Body of pancreas (tissue), 4 donors: ENCODE results near the gene PIEZO1. TPM values are rescaled to one million over a fixed set of nuclear protein-coding genes. Genes with fewer than 3 reads are reported as not detected.

Experiments
- ATAC-seq: fragments of 150-250 bp; one replicate; pipeline ENCODE4 v1.9.1; 2016
- DNase-seq, 4 donors: peaks; one replicate each; pipeline ENCODE4 v3.0.0-alpha.2; 2019
- H3K27ac ChIP-seq, 4 donors: fragments of 200-600 bp; sonication (generic); 1 replicate in 3 of 4; 2 replicates in 1 of 4; pipeline versions ENCODE4 v1.5.1 to v1.6.1; 2016 to 2019; ENCODE audit warnings: mild to moderate bottlenecking in 1 of 4, mixed read lengths in 1 of 4, moderate library complexity in 1 of 4
- H3K27me3 ChIP-seq, 2 donors: fragments of 200-600 bp; sonication (generic); one replicate each; pipeline ENCODE4 v1.6.0; 2016; ENCODE audit warnings: mild to moderate bottlenecking in 1 of 2
- H3K36me3 ChIP-seq, 2 donors: fragments of 200-600 bp; sonication (generic); replicated peaks in 1 of 2; 2 replicates each; pipeline ENCODE4 v1.5.1; 2016; ENCODE audit warnings: low read depth in 2 of 2; ENCODE audit not compliant: insufficient read depth in 1 of 2
- H3K4me1 ChIP-seq: fragments of 200-600 bp; sonication (generic); one replicate; pipeline ENCODE4 v1.6.0; 2016
- H3K4me3 ChIP-seq, 2 donors: fragments of 200-600 bp; sonication (generic); 1 replicate in 1 of 2; 2 replicates in 1 of 2; pipeline ENCODE4 v1.5.1; 2016 to 2019
- H3K9me3 ChIP-seq, 3 donors: fragments of 200-600 bp; sonication (generic); 1 replicate in 2 of 3; 2 replicates in 1 of 3; pipeline ENCODE4 v1.5.1; 2016
- POLR2A ChIP-seq, 3 donors: fragments of 450-650 bp; IDR thresholded peaks; one replicate each; pipeline ENCODE4 v1.6.1; 2016; ENCODE audit warnings: antibody characterized with exemption in 3 of 3, mild to moderate bottlenecking in 2 of 3
- WGBS, 2 donors: methylation state at CpG; one replicate each; pipeline ENCODE4 v1.1.5; 2017; 5-methylcytosine and 5-hydroxymethylcytosine counted together
- intact Hi-C: fragments of 100-400 bp; cut with DNase I; formaldehyde crosslinking; loops from one replicate; pipeline ENCODE4 v1.15.1; 2023
- total RNA-seq, 2 donors: library from RNA; depleted of rRNA; stranded (reverse); fragments of >200 nt; gene quantifications; one replicate each; pipeline ENCODE4 v1.1.0, GENCODE V29; 2016
- TF ChIP-seq, protein P1 (sequence below), 7 experiments: fragments of 450-650 bp in 4 of 7; fragments of 200-600 bp in 3 of 7; sonication (generic) in 3 of 7; IDR thresholded peaks; one replicate each; pipeline ENCODE4 v1.5.1; 2016 to 2019; ENCODE audit warnings: antibody characterized with exemption in 7 of 7

PIEZO1 gene
- total RNA-seq, 2 donors from 2014 or later: 61.0 to 269 TPM

GRCh38 chr16:88719933-88720296, 65.1 kb downstream of the PIEZO1 start:
- DNase-seq (no peak), ATAC-seq (no peak)
- intact Hi-C loops: no loop called here
- Histone ChIP-seq H3K4me3 (no peak overlapping the region), H3K9me3 (no peaks in the 10 kb centered on the region), H3K4me1 (no peaks in the 10 kb centered on the region), H3K27me3 (no peaks in the 10 kb centered on the region), H3K36me3 (peaks cover 10 to 31% of the 10 kb centered on the region in 2 donors), H3K27ac (no peak overlapping the region)
- 81 to 96% methylated on average over 5 to 14 of the region's 19 CpGs for WGBS, 2 donors
- TF ChIP-seq, protein P1, sequence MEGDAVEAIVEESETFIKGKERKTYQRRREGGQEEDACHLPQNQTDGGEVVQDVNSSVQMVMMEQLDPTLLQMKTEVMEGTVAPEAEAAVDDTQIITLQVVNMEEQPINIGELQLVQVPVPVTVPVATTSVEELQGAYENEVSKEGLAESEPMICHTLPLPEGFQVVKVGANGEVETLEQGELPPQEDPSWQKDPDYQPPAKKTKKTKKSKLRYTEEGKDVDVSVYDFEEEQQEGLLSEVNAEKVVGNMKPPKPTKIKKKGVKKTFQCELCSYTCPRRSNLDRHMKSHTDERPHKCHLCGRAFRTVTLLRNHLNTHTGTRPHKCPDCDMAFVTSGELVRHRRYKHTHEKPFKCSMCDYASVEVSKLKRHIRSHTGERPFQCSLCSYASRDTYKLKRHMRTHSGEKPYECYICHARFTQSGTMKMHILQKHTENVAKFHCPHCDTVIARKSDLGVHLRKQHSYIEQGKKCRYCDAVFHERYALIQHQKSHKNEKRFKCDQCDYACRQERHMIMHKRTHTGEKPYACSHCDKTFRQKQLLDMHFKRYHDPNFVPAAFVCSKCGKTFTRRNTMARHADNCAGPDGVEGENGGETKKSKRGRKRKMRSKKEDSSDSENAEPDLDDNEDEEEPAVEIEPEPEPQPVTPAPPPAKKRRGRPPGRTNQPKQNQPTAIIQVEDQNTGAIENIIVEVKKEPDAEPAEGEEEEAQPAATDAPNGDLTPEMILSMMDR (IDR thresholded peaks at IDR 0.05): no peak
- TF ChIP-seq POLR2A (IDR thresholded peaks at IDR 0.05): no peak

GRCh38 chr16:88719267-88719932, 65.6 kb downstream of the PIEZO1 start:
- Histone ChIP-seq H3K4me1 (no peaks in the 10 kb centered on the region), H3K27ac (no peak overlapping the region), H3K27me3 (no peaks in the 10 kb centered on the region), H3K36me3 (peaks cover 10 to 34% of the 10 kb centered on the region in 2 donors), H3K9me3 (no peaks in the 10 kb centered on the region), H3K4me3 (no peak overlapping the region)
- 75 to 93% methylated on average over 11 to 25 of the region's 29 CpGs for WGBS, 2 donors
- ATAC-seq: no peak
- intact Hi-C loops: no loop called here
- TF ChIP-seq, protein P1 (IDR thresholded peaks at IDR 0.05): no peak
- TF ChIP-seq POLR2A (IDR thresholded peaks at IDR 0.05): no peak
- no peak for DNase-seq

- Histone ChIP-seq H3K4me1 (no peaks in the 10 kb centered on the region), H3K36me3 (peaks cover 10 to 37% of the 10 kb centered on the region in 2 donors), H3K4me3 (no peak overlapping the region), H3K27ac (no peak overlapping the region), H3K9me3 (no peaks in the 10 kb centered on the region), H3K27me3 (no peaks in the 10 kb centered on the region)
- intact Hi-C loops: no loop called here
- TF ChIP-seq, protein P1 (IDR thresholded peaks at IDR 0.05): no peak
- TF ChIP-seq POLR2A (IDR thresholded peaks at IDR 0.05): no peak
- ATAC-seq: no peak
- no peak for DNase-seq
- 89 to 95% methylated on average over 4 to 11 of the region's 11 CpGs for WGBS, 2 donors
These were observed 66.8 kb downstream of the PIEZO1 start for GRCh38 chr16:88718178-88718577.

GRCh38 chr16:88716601-88717001, 68.4 kb downstream of the PIEZO1 start:
- ATAC-seq: no peak

More at GRCh38 chr16:88716601-88717001, 68.4 kb downstream of the PIEZO1 start:
- Histone ChIP-seq H3K4me3 (no peak overlapping the region), H3K36me3 (peaks cover 10 to 31% of the 10 kb centered on the region in 2 donors), H3K9me3 (no peaks in the 10 kb centered on the region), H3K27ac (no peak overlapping the region), H3K4me1 (no peaks in the 10 kb centered on the region), H3K27me3 (no peaks in the 10 kb centered on the region)
- TF ChIP-seq POLR2A (IDR thresholded peaks at IDR 0.05): no peak
- TF ChIP-seq, protein P1 (IDR thresholded peaks at IDR 0.05): no peak
- WGBS, 2 donors: 96 to 98% methylated on average over 10 to 21 of the region's 21 CpGs
- no peak for DNase-seq
- intact Hi-C loops: no loop called here
